GM20000 (cell line): ENCODE results near the gene SPATA31E1.

Experiments used
- DNase-seq: peaks from one replicate; pipeline ENCODE4 v3.0.0; 2012; ENCODE audit warnings: low spot score
- CTCF ChIP-seq: IDR thresholded peaks from 2 replicates; pipeline ENCODE4 v1.5.1; 2012; ENCODE audit warnings: mild to moderate bottlenecking, control low read depth; ENCODE audit errors: extremely low read depth, missing control alignments

SPATA31E1 gene

GRCh38 chr9:87857141-87857947, 25.3 kb upstream of the SPATA31E1 start:
- no peak for DNase-seq
- no peak for TF ChIP-seq CTCF

- TF ChIP-seq CTCF: no peak
- no peak for DNase-seq
These were observed 24.7 kb upstream of the SPATA31E1 start for GRCh38 chr9:87857948-87858335.

GRCh38 chr9:87859137-87859536, 23.5 kb upstream of the SPATA31E1 start:
- TF ChIP-seq CTCF: no peak
- DNase-seq: no peak

- TF ChIP-seq CTCF: no peak
- DNase-seq: no peak
These were observed 22.9 kb upstream of the SPATA31E1 start for GRCh38 chr9:87859786-87860185.

GRCh38 chr9:87861332-87861731, 21.3 kb upstream of the SPATA31E1 start:
- no peak for TF ChIP-seq CTCF
- no peak for DNase-seq

GRCh38 chr9:87862536-87863268, 20.0 kb upstream of the SPATA31E1 start:
- TF ChIP-seq CTCF: no peak
- no peak for DNase-seq

- DNase-seq: no peak
- TF ChIP-seq CTCF: no peak
These were observed 18.7 kb upstream of the SPATA31E1 start for GRCh38 chr9:87863882-87864465.
